Measurements from ENCODE around the gene SHISAL1. TPM values are rescaled to one million over a fixed set of nuclear protein-coding genes. Genes with fewer than 3 reads are reported as not detected.

Gene SHISAL1
- total RNA-seq, 4 donors from 2014 or later, result 0.47 to 1.9 (median 0.75) TPM

- ATAC-seq (ENCODE audit: low FRiP score), result no peak
- TF ChIP-seq CTCF (IDR thresholded peaks at IDR 0.05), result no peak
- DNase-seq (ENCODE audit: low spot score), result no peak
Observed at GRCh38 chr22:44204739-44205515, 107.8 kb downstream of the SHISAL1 start.

GRCh38 chr22:44203203-44203602 is 109.5 kb downstream of the SHISAL1 start:
- no peak for ATAC-seq (ENCODE audit: low FRiP score)
- no peak for TF ChIP-seq CTCF (IDR thresholded peaks at IDR 0.05)
- no peak for DNase-seq (ENCODE audit: low spot score)

- no peak for TF ChIP-seq CTCF (IDR thresholded peaks at IDR 0.05)
- DNase-seq (ENCODE audit: low spot score) (no peak), ATAC-seq (ENCODE audit: low FRiP score) (peak; percentile 31)
Observed at GRCh38 chr22:44202261-44202789, 110.4 kb downstream of the SHISAL1 start.

- no peak for DNase-seq (ENCODE audit: low spot score)
Observed at GRCh38 chr22:44201665-44202064, 111.1 kb downstream of the SHISAL1 start.

GRCh38 chr22:44200855-44201550 is 111.7 kb downstream of the SHISAL1 start:
- ATAC-seq (ENCODE audit: low FRiP score) (no peak), DNase-seq (ENCODE audit: low spot score) (no peak)
- no peak for TF ChIP-seq CTCF (IDR thresholded peaks at IDR 0.05)

More at GRCh38 chr22:44201665-44202064, 111.1 kb downstream of the SHISAL1 start:
- no peak for TF ChIP-seq CTCF (IDR thresholded peaks at IDR 0.05)
- no peak for ATAC-seq (ENCODE audit: low FRiP score)

- ATAC-seq (ENCODE audit: low FRiP score) (no peak), DNase-seq (ENCODE audit: low spot score) (no peak)
- TF ChIP-seq CTCF (IDR thresholded peaks at IDR 0.05), result no peak
Observed at GRCh38 chr22:44200451-44200850, 112.3 kb downstream of the SHISAL1 start.
